Endothelial cell of umbilical vein (primary cell): ENCODE data around the gene RGL4. TPM values are rescaled to one million over a fixed set of nuclear protein-coding genes. Genes with fewer than 3 reads are reported as not detected.
A peak's percentile ranks its signal among the peaks of the same experiment; 100 is the strongest.
"Not testable (repeated sequence)": the region's sequence is repeated elsewhere in the genome, so short reads cannot be mapped to it uniquely, and the experiment has no call there.

Experiments
- BruUV-seq: library from RNA; stranded (reverse); fragments of 400-500 nt; replicated peaks from 2 replicates; lab custom pipeline; 2021; lab: Mats Ljungman, UMichigan
- CTCF ChIA-PET: fragments of 300-600, 350-600 bp; sonication (Branson Sonifier 250); formaldehyde crosslinking; loops from one replicate; lab custom pipeline; 2021; ENCODE audit warnings: antibody characterized with exemption, inconsistent platforms; lab: Charles Lee
- POLR2A ChIA-PET: fragments of 300-600, 350-600 bp; sonication (Branson Sonifier 250); formaldehyde crosslinking; loops from one replicate; lab custom pipeline; 2021; ENCODE audit warnings: antibody characterized with exemption, inconsistent platforms; lab: Charles Lee
- DNase-seq: peaks from one replicate; pipeline ENCODE4 v3.0.0-alpha.2; 2011; ENCODE audit warnings: low read depth, low spot score
- FAIRE-seq: peaks from 2 replicates; lab custom pipeline; 2011; peaks lifted over from hg19 to GRCh38; lab: Jason Lieb, UNC
- H2AFZ ChIP-seq: 2 replicates; pipeline ENCODE4 v1.6.0; 2012; ENCODE audit warnings: low read depth, low read length, control low read depth, inconsistent platforms
- H3K27ac ChIP-seq: 2 replicates; pipeline ENCODE4 v1.5.1; 2011; ENCODE audit warnings: low read depth, mild to moderate bottlenecking, control low read depth, low read length, moderate library complexity; ENCODE audit not compliant: insufficient read depth
- H3K27me3 ChIP-seq, 2 experiments: 2 replicates each; pipeline versions ENCODE4 v1.6.0 to v1.6.1; 2011; ENCODE audit warnings: low read length in 2 of 2, mixed read lengths in 1 of 2; ENCODE audit not compliant: control insufficient read depth in 2 of 2, insufficient read depth in 2 of 2
- H3K36me3 ChIP-seq, 2 experiments: 2 replicates in 1 of 2; 3 replicates in 1 of 2; pipeline ENCODE4 v1.5.1; 2011; ENCODE audit warnings: low read length in 2 of 2, mild to moderate bottlenecking in 1 of 2, moderate library complexity in 1 of 2; ENCODE audit not compliant: control insufficient read depth in 2 of 2, insufficient read depth in 2 of 2; ENCODE audit errors: extremely low read depth in 1 of 2
- H3K4me1 ChIP-seq: 3 replicates; pipeline ENCODE4 v1.5.1; 2011; ENCODE audit warnings: mild to moderate bottlenecking, low read length; ENCODE audit not compliant: control insufficient read depth, insufficient read depth; ENCODE audit errors: extremely low read depth
- H3K4me2 ChIP-seq: 2 replicates; pipeline ENCODE4 v1.6.1; 2011; ENCODE audit warnings: low read length, control low read depth, mixed read lengths; ENCODE audit not compliant: insufficient read depth
- H3K4me3 ChIP-seq, 3 experiments: fragments of 200-600 bp in 1 of 3; sonication (generic), shearing (Covaris generic) in 1 of 3; replicated peaks in 1 of 3; 2 replicates each; pipeline ENCODE4 v1.5.1; 2011 to 2016; ENCODE audit warnings: control low read depth in 3 of 3, low read length in 3 of 3, mild to moderate bottlenecking in 2 of 3, inconsistent platforms in 1 of 3, low read depth in 1 of 3, moderate library complexity in 1 of 3; ENCODE audit not compliant: insufficient read depth in 1 of 3
- H3K79me2 ChIP-seq: 2 replicates; pipeline ENCODE4 v1.6.0; 2012; ENCODE audit warnings: low read length, inconsistent platforms; ENCODE audit not compliant: control insufficient read depth, insufficient read depth
- H3K9ac ChIP-seq: replicated peaks from 2 replicates; pipeline ENCODE3; 2011; ENCODE audit warnings: low read length, control low read depth; ENCODE audit not compliant: insufficient read depth; ENCODE audit errors: extremely low read depth
- H3K9me1 ChIP-seq: replicated peaks from 3 replicates; pipeline ENCODE4 v1.6.0; 2011; ENCODE audit warnings: mild to moderate bottlenecking, low read length; ENCODE audit not compliant: control insufficient read depth, insufficient read depth; ENCODE audit errors: extremely low read depth
- H3K9me3 ChIP-seq: replicated peaks from 2 replicates; pipeline ENCODE4 v1.5.1; 2012; ENCODE audit warnings: low read length, inconsistent platforms; ENCODE audit not compliant: control insufficient read depth, insufficient read depth
- H4K20me1 ChIP-seq: replicated peaks from 2 replicates; pipeline ENCODE3; 2011; ENCODE audit warnings: mild to moderate bottlenecking, low read length; ENCODE audit not compliant: control insufficient read depth, insufficient read depth; ENCODE audit errors: extremely low read depth
- EZH2 ChIP-seq: IDR thresholded peaks from 2 replicates; pipeline ENCODE4 v1.6.1; 2012; ENCODE audit warnings: borderline replicate concordance, low read depth, mild to moderate bottlenecking, moderate library complexity, low read length, inconsistent platforms; ENCODE audit not compliant: severe bottlenecking
- GATA2 ChIP-seq: IDR thresholded peaks from 2 replicates; pipeline ENCODE4 v1.7.0; 2011; ENCODE audit warnings: low read depth, mild to moderate bottlenecking, moderate library complexity, mixed read lengths, low read length; ENCODE audit not compliant: insufficient read length, insufficient read depth
- MYC ChIP-seq: IDR thresholded peaks from one replicate; pipeline ENCODE4 v1.6.1; 2011; ENCODE audit warnings: mild to moderate bottlenecking, low read depth, low read length
- POLR2A ChIP-seq: IDR thresholded peaks from 2 replicates; pipeline ENCODE4 v1.6.1; 2012; ENCODE audit warnings: low read depth, mild to moderate bottlenecking, control low read depth, low read length
- POLR2AphosphoS5 ChIP-seq: IDR thresholded peaks from 2 replicates; pipeline ENCODE4 v1.6.1; 2012; ENCODE audit warnings: low read depth, mild to moderate bottlenecking, control low read depth, low read length, moderate library complexity; ENCODE audit not compliant: insufficient read depth
- dilution Hi-C: fragments of 300-500 bp; cut with MboI; formaldehyde crosslinking; loops from one replicate; pipeline ENCODE4 v1.15.0; 2019; ENCODE audit warnings: low sequenced_read_pairs; ENCODE audit not compliant: extremely low pct_ligation_motif_present
- intact Hi-C: fragments of 100-400 bp; cut with micrococcal nuclease; formaldehyde crosslinking; loops from one replicate; pipeline ENCODE4 v1.10.0; 2022
- polyA plus RNA-seq, 4 experiments: library from polyadenylated mRNA; depleted of rRNA in 3 of 4; stranded (reverse) in 3 of 4; unstranded in 1 of 4; fragments of >200 nt; gene quantifications; 2 replicates each; pipeline versions ENCODE4 v1.2.1 to v1.2.3, GENCODE V29; 2011 to 2012; ENCODE audit warnings: missing spikeins in 1 of 4
- total RNA-seq: library from RNA; stranded (reverse); gene quantifications from 2 replicates; pipeline ENCODE4 v1.2.3, GENCODE V29; 2021

RGL4 gene
- total and polyA plus RNA-seq, 2 donors (not counting 3 experiments of a cell fraction or from before 2014, with no cell fraction given): not detected

DNA sequence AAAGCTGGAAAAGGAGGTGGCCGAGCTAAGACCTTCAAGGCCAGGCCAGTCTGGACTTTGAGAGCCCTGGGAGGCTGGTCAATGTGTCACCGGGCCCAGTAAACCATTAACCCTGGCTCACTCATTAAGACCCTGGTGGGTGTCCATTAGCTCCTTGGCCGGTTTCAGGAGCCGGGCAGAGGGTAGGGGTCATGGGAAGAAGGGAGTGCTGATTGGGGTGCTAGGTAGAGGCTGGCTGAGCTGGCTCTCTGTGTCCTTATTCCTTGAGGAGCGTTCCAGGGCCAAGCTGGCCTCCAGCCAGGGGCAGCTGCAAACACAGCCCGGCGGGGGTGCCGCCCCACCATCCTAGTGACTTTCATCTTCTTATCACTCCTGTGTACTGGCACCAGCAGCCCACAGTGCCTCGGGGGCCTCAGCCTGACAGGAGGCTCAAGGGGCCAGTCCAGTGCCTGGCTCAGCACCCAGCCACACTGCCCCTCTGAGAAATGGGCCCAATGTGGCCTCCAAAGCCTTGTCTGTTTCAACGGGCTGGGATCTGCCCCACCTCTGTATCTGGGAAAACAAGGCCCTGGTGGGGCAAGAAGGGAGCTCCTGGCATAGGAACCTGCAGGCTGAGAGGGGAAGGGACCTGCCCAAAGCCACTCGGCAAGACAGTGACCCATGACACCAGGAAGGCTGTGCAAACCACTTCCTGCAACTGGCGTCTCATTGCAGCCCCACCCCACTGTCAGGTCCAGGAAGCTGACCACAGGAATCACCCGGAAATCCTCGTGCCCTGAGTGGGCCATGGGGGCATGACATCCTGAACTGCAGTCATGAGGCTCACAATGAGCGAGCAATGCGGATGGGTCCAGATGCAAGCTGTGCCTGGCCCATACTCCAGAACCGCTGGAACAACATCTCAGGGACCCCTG, 15.1 kb upstream of the RGL4 start:
- Histone ChIP-seq H3K4me3 (no peak overlapping the region), H3K79me2 (no peaks in the 10 kb centered on the region), H3K9me3 (no peaks in the 10 kb centered on the region), H4K20me1 (no peaks in the 10 kb centered on the region), H3K9ac (no peak overlapping the region), H2AFZ (no peak overlapping the region), H3K27me3 (no peaks in the 10 kb centered on the region), H3K4me1 (peaks cover 4% of the 10 kb centered on the region), H3K27ac (no peak overlapping the region), H3K4me2 (no peak overlapping the region), H3K9me1 (no peaks in the 10 kb centered on the region), H3K36me3 (no peaks in the 10 kb centered on the region)
- FAIRE-seq (peak; percentile 58), DNase-seq (no peak)
- ChIA-PET POLR2A (no interaction called here), CTCF (interaction anchor here (0.6 kb wide), 1 partner anchor 15 kb away, joined by 3 read pairs; no protein-coding TSS in a partner anchor)
- dilution Hi-C loops (no loop called here), intact Hi-C loops (no loop called here)
- no TSS peak for BruUV-seq
- TF ChIP-seq MYC (no peak), POLR2AphosphoS5 (no peak), GATA2 (no peak), POLR2A (no peak), EZH2 (no peak)

DNA sequence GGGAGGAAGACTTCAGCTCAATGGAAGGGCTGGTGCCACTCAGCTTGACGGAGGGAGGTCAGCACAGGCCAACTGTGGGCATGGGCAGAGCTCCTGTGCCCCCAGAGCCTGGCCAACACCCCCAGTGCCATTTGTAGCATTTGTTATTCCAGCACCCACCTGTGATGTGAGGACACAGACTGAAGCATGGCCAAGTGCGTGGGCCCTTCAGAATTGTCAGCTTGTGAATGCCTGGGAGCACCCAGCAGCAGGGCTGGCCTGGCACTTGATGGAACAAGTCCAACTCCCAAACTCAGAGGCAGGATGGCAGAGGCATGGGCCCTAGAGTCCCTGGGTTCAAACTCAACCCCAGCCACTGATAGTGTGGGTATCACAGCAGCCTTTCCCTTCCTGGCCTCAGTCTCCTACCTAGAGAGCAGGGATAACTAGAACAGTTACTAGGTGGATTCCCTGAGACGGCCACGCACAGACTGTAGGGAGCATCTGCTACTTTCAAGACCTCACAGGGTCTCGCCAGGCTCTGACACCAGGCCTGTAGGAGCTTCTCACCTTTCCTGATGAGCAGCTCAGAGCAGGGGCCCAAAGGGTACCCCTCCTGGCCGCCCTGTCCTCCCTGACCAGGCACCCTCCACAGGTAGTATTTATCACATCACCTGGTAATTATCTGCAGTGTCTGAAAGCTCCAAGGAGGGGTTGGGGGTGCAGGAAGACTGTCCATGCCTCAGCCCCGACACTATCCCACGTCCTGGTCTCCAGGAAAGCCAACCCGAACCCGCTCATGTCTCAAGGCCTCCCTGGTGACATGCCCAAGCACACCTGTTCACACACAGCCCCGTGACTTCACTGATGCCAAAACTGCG, 13.7 kb upstream of the RGL4 start:
- H2AFZ ChIP-seq, DNase-seq, intact Hi-C loops, H3K4me1 ChIP-seq, dilution Hi-C loops, BruUV-seq, H4K20me1 ChIP-seq, H3K4me2 ChIP-seq, H3K36me3 ChIP-seq, H3K27me3 ChIP-seq, POLR2A ChIA-PET, CTCF ChIA-PET, H3K4me3 ChIP-seq, H3K9me3 ChIP-seq, H3K27ac ChIP-seq, H3K9me1 ChIP-seq, H3K9ac ChIP-seq, H3K79me2 ChIP-seq: not testable (repeated sequence)
- FAIRE-seq: peak; percentile 15
